ENCODE data around the gene ATP1B2. TPM values are rescaled to one million over a fixed set of nuclear protein-coding genes. Genes with fewer than 3 reads are reported as not detected.

Gene ATP1B2
- total and polyA plus RNA-seq, 10 donors: 0.26 to 10.1 (median 4.2) TPM

DNA sequence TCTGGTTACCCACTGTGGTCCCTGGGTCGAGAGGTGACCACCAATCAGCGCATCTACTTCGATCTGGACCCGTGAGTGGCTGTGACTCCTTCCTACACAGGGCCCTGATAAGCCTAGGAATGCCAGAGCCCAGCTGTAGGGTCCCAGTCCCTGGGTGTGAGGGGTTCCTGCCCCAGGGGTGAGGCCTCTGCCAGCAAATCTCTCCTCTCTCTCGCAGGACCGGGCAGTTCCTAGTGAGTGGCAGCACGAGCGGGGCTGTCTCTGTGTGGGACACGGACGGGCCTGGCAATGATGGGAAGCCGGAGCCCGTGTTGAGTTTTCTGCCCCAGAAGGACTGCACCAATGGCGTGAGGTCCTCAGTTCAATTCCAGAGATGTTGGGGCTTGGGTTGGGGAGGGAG, 52.0 kb downstream of the ATP1B2 start:
- Histone ChIP-seq H3K27me3 (replicated peaks in 1 of 7) (peaks cover 5 to 59% (median 31%) of the 10 kb centered on the region in 7 donors), H3K36me3 (peaks cover 0 to 56% (median 23%) of the 10 kb centered on the region in 6 donors), H3K4me1 (peaks cover 7 to 36% (median 18%) of the 10 kb centered on the region in 6 donors), H3K4me3 (no peak overlapping the region), H3K27ac (no peak overlapping the region), H3K9me3 (no peaks in the 10 kb centered on the region)
- WGBS, 5 donors: 94 to 97% (median 96%) methylated on average over 8 to 13 of the region's 13 CpGs
- no peak for DNase-seq
- intact Hi-C loops (cut with DNase I; ENCODE audit: low total_unique reads): no loop called here
- TF ChIP-seq POLR2AphosphoS5 (IDR thresholded peaks at IDR 0.05): no peak
- TF ChIP-seq, protein P1, sequence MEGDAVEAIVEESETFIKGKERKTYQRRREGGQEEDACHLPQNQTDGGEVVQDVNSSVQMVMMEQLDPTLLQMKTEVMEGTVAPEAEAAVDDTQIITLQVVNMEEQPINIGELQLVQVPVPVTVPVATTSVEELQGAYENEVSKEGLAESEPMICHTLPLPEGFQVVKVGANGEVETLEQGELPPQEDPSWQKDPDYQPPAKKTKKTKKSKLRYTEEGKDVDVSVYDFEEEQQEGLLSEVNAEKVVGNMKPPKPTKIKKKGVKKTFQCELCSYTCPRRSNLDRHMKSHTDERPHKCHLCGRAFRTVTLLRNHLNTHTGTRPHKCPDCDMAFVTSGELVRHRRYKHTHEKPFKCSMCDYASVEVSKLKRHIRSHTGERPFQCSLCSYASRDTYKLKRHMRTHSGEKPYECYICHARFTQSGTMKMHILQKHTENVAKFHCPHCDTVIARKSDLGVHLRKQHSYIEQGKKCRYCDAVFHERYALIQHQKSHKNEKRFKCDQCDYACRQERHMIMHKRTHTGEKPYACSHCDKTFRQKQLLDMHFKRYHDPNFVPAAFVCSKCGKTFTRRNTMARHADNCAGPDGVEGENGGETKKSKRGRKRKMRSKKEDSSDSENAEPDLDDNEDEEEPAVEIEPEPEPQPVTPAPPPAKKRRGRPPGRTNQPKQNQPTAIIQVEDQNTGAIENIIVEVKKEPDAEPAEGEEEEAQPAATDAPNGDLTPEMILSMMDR (IDR thresholded peaks at IDR 0.05 in 8 of 11, conservative IDR thresholded peaks at IDR 0.05 in 3 of 11): no peak
- no peak for TF ChIP-seq POLR2A (IDR thresholded peaks at IDR 0.05)

DNA sequence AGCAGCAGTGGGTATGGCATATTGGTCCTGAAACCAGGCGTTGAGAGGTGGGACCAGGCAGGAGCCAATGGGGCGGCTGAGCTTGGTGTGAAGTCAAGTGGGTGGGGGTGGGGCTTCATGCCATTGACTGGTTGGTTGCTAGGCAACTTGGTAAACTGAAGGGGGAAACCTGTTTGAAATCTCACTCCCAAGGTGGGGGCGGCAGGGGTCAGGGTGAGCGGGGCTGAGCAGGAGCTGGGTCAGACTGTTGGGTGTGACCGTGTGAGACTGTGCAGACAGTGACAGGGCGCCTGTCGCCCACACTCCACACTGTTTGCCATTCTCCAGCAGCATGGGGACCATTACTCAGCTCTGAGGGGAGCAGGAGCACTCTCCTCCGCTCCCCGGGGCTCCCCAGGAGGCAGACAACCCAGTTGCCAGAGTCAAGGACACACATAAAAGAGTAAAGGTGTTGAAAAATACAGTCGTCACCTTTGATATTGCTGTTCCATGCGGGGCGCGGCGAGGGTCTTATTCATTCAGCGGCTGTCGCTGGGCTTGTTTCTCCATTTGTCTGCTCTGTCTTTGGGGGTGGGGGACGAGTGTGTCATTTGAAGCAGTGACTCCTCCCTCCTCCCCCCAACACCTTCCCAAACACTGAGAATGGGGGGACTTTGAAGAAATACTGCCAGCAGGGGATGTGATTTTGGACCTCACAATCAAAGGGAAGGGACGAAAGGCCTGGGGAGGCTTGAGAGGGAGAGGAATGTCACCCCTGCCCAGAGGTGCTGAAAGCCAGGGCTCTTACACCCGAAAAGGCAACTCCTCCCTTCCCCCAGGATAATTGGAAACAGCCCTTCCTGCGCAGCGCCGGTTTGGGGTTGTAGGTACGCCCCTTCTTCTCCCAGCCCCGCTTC, 53.1 kb downstream of the ATP1B2 start:
- Histone ChIP-seq H3K27ac (no peak overlapping the region), H3K36me3 (peaks cover 0 to 45% (median 23%) of the 10 kb centered on the region in 6 donors), H3K4me1 (peaks cover 7 to 36% (median 18%) of the 10 kb centered on the region in 6 donors), H3K27me3 (replicated peaks in 1 of 7) (peaks cover 5 to 69% (median 31%) of the 10 kb centered on the region in 7 donors), H3K9me3 (no peaks in the 10 kb centered on the region), H3K4me3 (no peak overlapping the region)
- TF ChIP-seq POLR2A (IDR thresholded peaks at IDR 0.05): no peak
- intact Hi-C loops (cut with DNase I; ENCODE audit: low total_unique reads): no loop called here
- WGBS, 5 donors: 56 to 77% (median 64%) methylated on average over 24 of the region's 24 CpGs
- peak; percentile 54 for DNase-seq

- intact Hi-C loops (cut with DNase I; ENCODE audit: low total_unique reads): no loop called here
- DNase-seq: peak; percentile 57
- Histone ChIP-seq H3K4me3 (peak within 1 kb of the TSS in 7 of 8 donors; percentile 3 to 57 (median 19)), H3K4me1 (peaks cover 7 to 36% (median 18%) of the 10 kb centered on the region in 6 donors), H3K27me3 (replicated peaks in 1 of 7) (peaks cover 5 to 76% (median 31%) of the 10 kb centered on the region in 7 donors), H3K36me3 (peaks cover 0 to 42% (median 23%) of the 10 kb centered on the region in 6 donors), H3K27ac (no peak within 1 kb of the TSS), H3K9me3 (no peaks in the 10 kb centered on the region)
- 2 to 3% (median 3%) methylated on average over 26 to 40 of the region's 45 CpGs for WGBS, 5 donors
- TF ChIP-seq POLR2AphosphoS5 (IDR thresholded peaks at IDR 0.05): no peak
- TF ChIP-seq, protein P1 (IDR thresholded peaks at IDR 0.05 in 8 of 11, conservative IDR thresholded peaks at IDR 0.05 in 3 of 11): no peak
- TF ChIP-seq POLR2A (IDR thresholded peaks at IDR 0.05): no peak
These were observed 54.0 kb downstream of the ATP1B2 start, which contains the start of gene EFNB3 for GRCh38 chr17:7704601-7705268. Gene EFNB3, plus strand, starts transcription at chr17:7705202. Its CDS starts 397 bp downstream, at chr17:7705599.

- Histone ChIP-seq H3K4me1 (peaks cover 7 to 43% (median 20%) of the 10 kb centered on the region in 6 donors), H3K27ac (no peak overlapping the region), H3K27me3 (replicated peaks in 1 of 7) (peaks cover 5 to 76% (median 31%) of the 10 kb centered on the region in 7 donors), H3K9me3 (no peaks in the 10 kb centered on the region), H3K4me3 (peak overlapping the region in 7 of 8 donors; percentile 3 to 57 (median 19)), H3K36me3 (peaks cover 0 to 34% (median 23%) of the 10 kb centered on the region in 6 donors)
- TF ChIP-seq POLR2AphosphoS5 (IDR thresholded peaks at IDR 0.05) (no peak), POLR2A (IDR thresholded peaks at IDR 0.05) (no peak)
- TF ChIP-seq, protein P1 (IDR thresholded peaks at IDR 0.05 in 8 of 11, conservative IDR thresholded peaks at IDR 0.05 in 3 of 11): no peak
- WGBS, 5 donors: 5 to 8% (median 8%) methylated on average over 36 to 50 of the region's 50 CpGs
- peak; percentile 53 for DNase-seq
- intact Hi-C loops (cut with DNase I; ENCODE audit: low total_unique reads): no loop called here
These were observed 54.8 kb downstream of the ATP1B2 start for GRCh38 chr17:7705269-7706255.

Data from spleen (tissue), 11 donors.